Sigmoid colon (tissue), 7 donors: ENCODE data around the gene EGF. TPM values are rescaled to one million over a fixed set of nuclear protein-coding genes. Genes with fewer than 3 reads are reported as not detected.

Experiments
- DNase-seq: peaks from one replicate; pipeline ENCODE4 v3.0.0-alpha.2; 2019
- H3K27ac ChIP-seq, 4 donors: fragments of 200-600 bp; sonication (generic); one replicate each; pipeline ENCODE4 v1.5.1; 2016 to 2019; ENCODE audit warnings: mild to moderate bottlenecking in 1 of 4
- H3K27me3 ChIP-seq, 3 donors: fragments of 200-600 bp; sonication (generic); one replicate each; pipeline ENCODE4 v1.5.1; 2019; ENCODE audit warnings: mild to moderate bottlenecking in 1 of 3
- H3K36me3 ChIP-seq, 4 donors: fragments of 200-600 bp; sonication (generic); one replicate each; pipeline ENCODE4 v1.5.1; 2016 to 2019
- H3K4me1 ChIP-seq, 4 donors: fragments of 200-600 bp; sonication (generic); one replicate each; pipeline ENCODE4 v1.5.1; 2017 to 2019
- H3K4me3 ChIP-seq, 4 donors: fragments of 200-600 bp; sonication (generic); one replicate each; pipeline ENCODE4 v1.5.1; 2017 to 2019; ENCODE audit warnings: mild to moderate bottlenecking in 2 of 4, moderate library complexity in 1 of 4
- H3K9me3 ChIP-seq, 4 donors: fragments of 200-600 bp in 3 of 4; sonication (generic) in 3 of 4; one replicate each; pipeline versions ENCODE4 v1.5.1 to v1.6.1; 2013 to 2019
- CTCF ChIP-seq, 4 experiments: fragments of 450-650 bp in 3 of 4; fragments of 200-600 bp in 1 of 4; IDR thresholded peaks; one replicate each; pipeline ENCODE4 v1.5.1; 2016 to 2019; ENCODE audit warnings: antibody characterized with exemption in 4 of 4, mild to moderate bottlenecking in 3 of 4, moderate library complexity in 2 of 4
- EP300 ChIP-seq, 4 donors: sonication (generic); formaldehyde crosslinking; IDR thresholded peaks; one replicate each; pipeline ENCODE4 v1.6.1; 2017; ENCODE audit warnings: antibody characterized with exemption in 4 of 4
- POLR2A ChIP-seq, 2 donors: fragments of 450-650 bp; IDR thresholded peaks; one replicate each; pipeline ENCODE4 v1.6.1; 2016; ENCODE audit warnings: antibody characterized with exemption in 2 of 2, mild to moderate bottlenecking in 2 of 2, moderate library complexity in 2 of 2
- POLR2AphosphoS5 ChIP-seq, 4 donors: sonication (generic); formaldehyde crosslinking; IDR thresholded peaks; one replicate each; pipeline ENCODE4 v1.6.1; 2017; ENCODE audit warnings: antibody characterized with exemption in 4 of 4
- whole genome bisulfite sequencing, 2 donors: extraction: QIAGEN DNeasy Blood & Tissue Kit; methylation state at CpG; one replicate each; pipeline ENCODE4 v1.1.7; 2013; 5-methylcytosine and 5-hydroxymethylcytosine counted together
- intact Hi-C: fragments of 100-400 bp; cut with DNase I; formaldehyde crosslinking; loops from one replicate; pipeline ENCODE4 v1.15.1; 2023
- polyA plus RNA-seq, 3 donors: library from polyadenylated mRNA; stranded (reverse); fragments of 200-250 nt; gene quantifications; one replicate each; pipeline ENCODE4 v1.2.3, GENCODE V29; 2013
- total RNA-seq, 4 donors: library from RNA; depleted of rRNA; stranded (reverse); fragments of >200 nt; gene quantifications; one replicate each; pipeline ENCODE4 v1.1.0, GENCODE V29; 2016
- donor health status: healthy with polysubstance abuse.
- donor health status: Bipolar disorder and iron deficiency.
- donor health status: healthy.

Gene EGF
- total and polyA plus RNA-seq, 7 donors, result 0.46 to 1.3 (median 0.70) TPM; not detected in 1

GRCh38 chr4:109887071-109887470 lies 25.6 kb upstream of the EGF start:
- H3K9me3 ChIP-seq, result no peaks in the 10 kb centered on the region
- TF ChIP-seq CTCF (IDR thresholded peaks at IDR 0.05) (no peak), POLR2A (IDR thresholded peaks at IDR 0.05) (no peak), EP300 (IDR thresholded peaks at IDR 0.05) (no peak), POLR2AphosphoS5 (IDR thresholded peaks at IDR 0.05) (no peak)
- H3K36me3 ChIP-seq, result no peaks in the 10 kb centered on the region
- H3K4me3 ChIP-seq, result no peak overlapping the region
- no peaks in the 10 kb centered on the region for H3K27me3 ChIP-seq
- WGBS, 2 donors, result 54 to 81% methylated on average over 6 of the region's 6 CpGs
- no peak for DNase-seq
- intact Hi-C loops, result no loop called here
- H3K4me1 ChIP-seq, result no peaks in the 10 kb centered on the region
- H3K27ac ChIP-seq, result no peak overlapping the region

- no peak for DNase-seq
- Histone ChIP-seq H3K36me3 (no peaks in the 10 kb centered on the region), H3K27me3 (no peaks in the 10 kb centered on the region), H3K4me1 (no peaks in the 10 kb centered on the region), H3K9me3 (no peaks in the 10 kb centered on the region), H3K27ac (no peak overlapping the region), H3K4me3 (no peak overlapping the region)
- no peak for TF ChIP-seq POLR2A (IDR thresholded peaks at IDR 0.05)
- TF ChIP-seq EP300 (IDR thresholded peaks at IDR 0.05), result no peak
- TF ChIP-seq POLR2AphosphoS5 (IDR thresholded peaks at IDR 0.05), result no peak
- no peak for TF ChIP-seq CTCF (IDR thresholded peaks at IDR 0.05)
- intact Hi-C loops, result no loop called here
Observed at GRCh38 chr4:109890076-109890475, 22.6 kb upstream of the EGF start.

- WGBS, 2 donors, result 95 to 96% methylated on average over 8 of the region's 8 CpGs
- Histone ChIP-seq H3K9me3 (no peaks in the 10 kb centered on the region), H3K4me3 (no peak overlapping the region), H3K27me3 (no peaks in the 10 kb centered on the region), H3K27ac (no peak overlapping the region), H3K36me3 (no peaks in the 10 kb centered on the region), H3K4me1 (no peaks in the 10 kb centered on the region)
- no peak for DNase-seq
- intact Hi-C loops, result no loop called here
- TF ChIP-seq EP300 (IDR thresholded peaks at IDR 0.05) (no peak), POLR2A (IDR thresholded peaks at IDR 0.05) (no peak), CTCF (IDR thresholded peaks at IDR 0.05) (no peak), POLR2AphosphoS5 (IDR thresholded peaks at IDR 0.05) (no peak)
Observed at GRCh38 chr4:109902559-109903251, 10.0 kb upstream of the EGF start.

- TF ChIP-seq EP300 (IDR thresholded peaks at IDR 0.05), result no peak
- TF ChIP-seq POLR2AphosphoS5 (IDR thresholded peaks at IDR 0.05), result no peak
- TF ChIP-seq CTCF (IDR thresholded peaks at IDR 0.05), result no peak
- TF ChIP-seq POLR2A (IDR thresholded peaks at IDR 0.05), result no peak
- intact Hi-C loops, result no loop called here
- 22 to 64% methylated on average over 1 of the region's 1 CpG for WGBS, 2 donors
- H3K4me1 ChIP-seq, result peaks cover 0 to 9% (median 4%) of the 10 kb centered on the region in 4 donors
- DNase-seq, result no peak
- H3K27ac ChIP-seq, result no peak overlapping the region
- no peaks in the 10 kb centered on the region for H3K36me3 ChIP-seq
- H3K9me3 ChIP-seq, result no peaks in the 10 kb centered on the region
- H3K27me3 ChIP-seq, result no peaks in the 10 kb centered on the region
- H3K4me3 ChIP-seq, result no peak overlapping the region
Observed at GRCh38 chr4:109908731-109909130, 4.0 kb upstream of the EGF start.

GRCh38 chr4:109910256-109910655 lies 2.4 kb upstream of the EGF start:
- TF ChIP-seq CTCF (IDR thresholded peaks at IDR 0.05) (no peak), POLR2AphosphoS5 (IDR thresholded peaks at IDR 0.05) (no peak)
- intact Hi-C loops, result no loop called here
- 89 to 91% methylated on average over 2 of the region's 2 CpGs for WGBS, 2 donors

More at GRCh38 chr4:109910256-109910655, 2.4 kb upstream of the EGF start:
- H3K4me1 ChIP-seq, result peaks cover 0 to 9% (median 4%) of the 10 kb centered on the region in 4 donors
- no peak overlapping the region for H3K27ac ChIP-seq
- no peaks in the 10 kb centered on the region for H3K36me3 ChIP-seq
- H3K4me3 ChIP-seq, result no peak overlapping the region
- DNase-seq, result no peak
- no peaks in the 10 kb centered on the region for H3K27me3 ChIP-seq
- no peaks in the 10 kb centered on the region for H3K9me3 ChIP-seq
